HS-27A (cell line): ENCODE measurements around the gene NUDT15.
"Not testable (repeated sequence)": the region's sequence is repeated elsewhere in the genome, so short reads cannot be mapped to it uniquely, and the experiment has no call there.

Experiments
- DNase-seq: peaks from one replicate; pipeline ENCODE4 v3.0.0-alpha.2; 2012; ENCODE audit warnings: low read depth, missing footprints

Gene NUDT15

DNA sequence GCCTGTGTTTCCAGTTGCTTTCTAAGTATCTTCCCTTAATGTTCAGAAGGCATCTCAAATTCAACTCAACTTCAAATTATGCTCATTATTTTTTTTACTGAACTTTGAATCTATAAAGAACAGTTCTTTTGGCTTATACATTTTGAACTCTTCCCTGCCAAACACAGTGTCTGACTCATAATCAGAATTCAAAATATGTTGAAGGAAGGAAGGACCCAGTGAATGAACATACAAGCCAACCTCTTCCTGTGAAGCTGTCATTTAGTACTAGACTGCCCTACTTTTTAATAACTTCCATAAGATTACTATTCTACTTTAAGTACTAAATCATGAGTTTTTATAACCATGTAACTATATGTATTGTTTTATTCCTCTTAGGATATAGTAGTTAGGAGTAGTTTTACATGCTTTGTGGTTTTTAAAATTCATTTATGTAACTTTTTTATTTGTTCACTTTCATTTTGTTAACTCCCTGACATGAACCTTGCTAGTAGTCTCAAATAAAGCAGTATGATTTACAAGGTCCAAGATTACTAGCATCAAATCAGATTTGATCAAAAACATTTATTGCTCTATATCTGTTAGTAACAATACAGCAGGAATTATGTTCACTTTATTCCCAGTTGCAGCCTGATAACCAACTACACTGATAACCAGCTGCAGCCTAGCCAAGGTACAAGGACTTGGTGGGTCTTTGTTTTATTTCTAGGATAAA, 6.4 kb downstream of the NUDT15 start:
- no peak for DNase-seq

GRCh38 chr13:48050550-48050949, 13.0 kb downstream of the NUDT15 start:
- no peak for DNase-seq

- no peak for DNase-seq
Measured at GRCh38 chr13:48054601-48055000, 17.1 kb downstream of the NUDT15 start.

GRCh38 chr13:48055712-48056111, 18.2 kb downstream of the NUDT15 start:
- no peak for DNase-seq

GRCh38 chr13:48058536-48058935, 21.0 kb downstream of the NUDT15 start:
- DNase-seq: not testable (repeated sequence)

DNA sequence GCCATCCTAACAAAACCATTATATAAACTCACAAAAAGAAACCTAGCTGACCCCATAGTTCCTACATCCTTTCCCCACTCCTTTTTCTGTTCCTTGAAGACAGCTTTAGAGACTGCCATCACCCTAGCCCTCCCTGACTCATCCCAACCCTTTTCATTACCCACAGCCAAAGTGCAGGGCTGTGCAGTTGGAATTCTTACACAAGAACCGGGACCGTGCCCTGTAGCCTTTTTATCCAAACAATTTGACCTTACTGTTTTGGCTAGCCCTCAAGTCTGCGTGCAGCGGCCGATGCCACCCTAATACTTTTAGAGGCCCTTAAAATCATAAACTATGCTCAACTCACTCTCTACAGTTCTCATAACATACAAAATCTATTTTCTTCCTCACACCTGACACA, 22.4 kb downstream of the NUDT15 start:
- not testable (repeated sequence) for DNase-seq

DNA sequence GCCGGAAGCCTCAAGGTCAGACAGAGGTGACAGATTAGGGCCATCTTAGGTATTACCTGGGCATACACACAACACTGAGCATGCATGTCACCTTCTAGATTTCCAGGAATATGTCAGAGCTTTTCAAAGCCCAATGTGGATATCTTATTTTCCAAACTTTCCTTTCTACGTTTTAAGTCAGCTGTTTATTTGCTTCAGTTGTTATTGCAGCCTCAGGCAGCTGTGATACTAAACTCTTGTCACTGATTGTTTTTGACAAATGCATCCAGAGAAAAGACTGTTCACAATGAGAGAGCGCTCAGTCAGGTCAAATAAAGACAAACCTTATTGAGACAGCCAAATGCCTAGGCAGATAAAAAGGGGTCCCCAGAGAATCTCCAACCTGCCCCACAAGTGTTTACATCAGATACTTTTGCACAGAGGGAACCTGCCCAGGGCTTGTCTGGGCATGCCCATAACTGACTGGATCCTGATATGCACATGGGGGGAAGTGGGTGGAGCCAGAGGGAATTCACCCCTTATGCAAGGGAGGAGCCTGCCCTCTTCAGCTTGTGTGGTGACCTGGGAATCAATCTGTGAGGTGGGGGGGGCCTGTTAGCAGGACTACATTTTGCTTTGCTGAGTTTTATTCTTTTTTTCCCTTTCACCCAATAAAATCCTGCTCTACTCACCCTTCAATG, 28.9 kb downstream of the NUDT15 start:
- no peak for DNase-seq

DNA sequence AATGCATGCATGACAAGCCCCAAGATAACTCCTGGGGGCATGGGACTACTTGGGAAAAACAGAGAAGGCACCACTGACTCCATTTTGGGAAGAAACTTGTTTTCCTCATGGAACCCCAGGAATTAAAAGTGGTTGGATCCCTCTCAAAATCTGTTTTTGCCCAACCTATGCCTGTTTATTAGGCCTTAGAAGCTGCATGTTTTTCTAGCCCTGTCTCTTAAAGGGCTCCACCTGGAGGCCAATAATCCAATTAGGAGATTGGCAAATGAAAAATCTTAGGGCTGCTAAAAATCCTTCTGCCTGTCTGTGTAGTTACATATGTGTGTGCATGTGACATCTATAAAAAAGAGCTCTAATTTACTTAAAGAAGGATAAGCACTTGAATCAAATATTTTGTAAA, 30.5 kb downstream of the NUDT15 start:
- DNase-seq: no peak

DNA sequence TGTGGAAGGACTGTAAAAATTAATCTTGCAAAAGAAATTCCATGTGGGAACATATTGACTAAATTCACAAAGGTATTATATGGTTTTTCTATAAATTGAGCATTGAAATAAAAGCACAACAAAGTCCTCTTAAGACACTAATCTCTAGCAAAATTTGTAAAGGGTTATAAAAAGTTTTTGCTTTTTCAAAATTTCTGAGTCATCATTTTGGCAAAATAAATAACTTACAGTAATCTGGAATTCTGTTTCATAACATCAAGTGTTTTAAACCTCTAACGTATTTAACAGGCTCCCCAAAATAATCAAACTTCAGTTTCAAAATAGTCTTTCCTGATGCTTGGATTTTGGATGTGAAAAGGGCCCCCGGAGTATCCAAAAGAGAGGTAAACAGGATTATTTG, 31.4 kb downstream of the NUDT15 start:
- no peak for DNase-seq

DNA sequence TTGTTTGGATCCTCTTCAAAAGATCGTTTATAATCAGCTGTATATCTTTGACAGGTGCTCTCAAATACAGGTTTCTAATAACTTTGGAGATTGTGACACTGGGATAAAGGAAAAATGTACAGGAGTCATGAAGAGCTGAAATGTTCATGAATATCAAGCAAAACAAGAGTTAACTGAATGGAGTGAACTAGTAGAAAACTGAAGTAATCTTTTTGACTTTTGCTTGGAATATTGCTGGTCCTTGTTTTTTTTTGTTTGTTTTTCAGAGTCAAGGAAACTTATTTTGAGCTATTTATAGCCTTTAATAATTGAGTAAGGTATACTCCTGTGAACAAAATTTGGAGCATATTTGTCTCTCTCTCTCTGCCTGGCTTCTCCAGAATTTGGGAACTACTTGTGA, 32.0 kb downstream of the NUDT15 start:
- no peak for DNase-seq

GRCh38 chr13:48070942-48071341, 33.4 kb downstream of the NUDT15 start:
- DNase-seq: no peak

DNA sequence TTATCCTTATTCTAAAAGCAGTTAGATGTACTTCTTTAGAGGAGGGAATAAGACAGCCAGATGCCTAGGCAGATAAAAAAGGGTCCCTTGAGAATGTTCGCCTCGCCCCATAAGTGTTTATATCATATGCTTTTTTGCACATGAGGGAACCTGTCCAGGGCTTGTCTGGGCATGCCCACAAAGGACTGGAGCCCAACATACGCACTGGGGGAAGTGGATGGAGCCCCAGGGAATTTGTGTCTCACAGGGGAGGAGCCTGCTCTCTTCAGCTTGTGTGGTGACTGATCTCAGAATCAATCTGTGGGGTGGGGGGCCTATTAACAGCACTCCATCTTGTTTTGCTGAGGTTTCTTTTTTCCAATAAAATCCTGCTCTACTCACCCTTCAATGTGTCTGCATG, 34.8 kb downstream of the NUDT15 start:
- no peak for DNase-seq

- no peak for DNase-seq
Measured at GRCh38 chr13:48072787-48073186, 35.3 kb downstream of the NUDT15 start.

DNA sequence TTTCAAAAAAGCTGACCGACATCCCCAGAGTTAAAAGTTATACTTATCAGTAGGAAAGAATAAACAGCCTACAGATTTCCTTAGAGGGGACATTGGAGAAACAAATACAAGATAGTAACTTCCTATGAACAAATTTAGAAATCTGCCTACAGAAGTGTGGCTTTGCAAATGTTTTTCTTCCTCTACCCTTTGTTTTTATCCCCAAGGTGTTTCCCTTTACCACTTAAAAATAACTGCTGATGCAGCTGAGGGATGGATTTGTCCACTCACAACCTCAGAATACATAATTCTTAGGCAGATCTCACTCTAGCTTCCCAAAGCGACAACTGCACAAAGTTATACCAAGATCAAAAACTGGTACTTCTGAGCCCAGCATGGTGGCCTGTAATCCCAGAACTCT, 36.5 kb downstream of the NUDT15 start:
- no peak for DNase-seq

DNA sequence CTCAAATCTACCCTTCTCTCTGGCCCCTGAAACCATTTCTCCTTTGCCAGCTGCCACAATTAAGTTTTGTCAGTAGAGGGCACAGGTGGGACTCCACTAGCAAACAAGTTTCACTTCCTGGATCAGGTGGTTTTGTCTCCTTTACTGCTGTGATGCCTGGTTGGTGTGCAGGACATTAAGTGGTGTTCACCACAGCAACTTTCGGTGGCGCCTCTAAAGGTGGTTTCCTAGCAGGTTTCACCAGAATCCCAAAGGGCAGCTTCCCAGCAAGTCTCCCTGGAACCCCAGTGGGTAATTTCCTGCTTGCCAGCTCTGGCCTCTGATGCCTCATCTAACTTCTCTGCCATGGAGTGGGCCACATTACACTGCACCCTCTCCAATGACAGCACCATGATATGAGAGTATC, 40.7 kb downstream of the NUDT15 start:
- no peak for DNase-seq

- DNase-seq: no peak
Measured at GRCh38 chr13:48081739-48082138, 44.2 kb downstream of the NUDT15 start.

DNA sequence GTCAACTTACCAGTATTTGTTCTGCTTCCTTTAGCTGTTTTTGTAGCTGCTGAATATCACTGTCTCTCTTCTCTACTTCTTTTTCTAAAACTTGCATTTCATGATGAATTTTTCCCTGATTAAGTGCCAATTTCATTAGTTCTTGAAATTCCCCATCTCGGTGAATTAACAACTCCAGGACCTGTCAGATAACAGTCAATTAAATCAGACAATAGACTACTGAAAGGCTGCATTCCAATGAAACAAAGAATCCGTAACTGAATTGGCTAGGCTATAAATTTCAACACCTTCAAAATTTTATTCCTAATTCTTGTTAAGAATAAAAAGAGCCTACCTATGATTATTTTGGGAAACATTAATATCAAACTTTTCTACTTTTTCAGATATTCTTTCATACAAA, 48.7 kb downstream of the NUDT15 start:
- DNase-seq: no peak

DNA sequence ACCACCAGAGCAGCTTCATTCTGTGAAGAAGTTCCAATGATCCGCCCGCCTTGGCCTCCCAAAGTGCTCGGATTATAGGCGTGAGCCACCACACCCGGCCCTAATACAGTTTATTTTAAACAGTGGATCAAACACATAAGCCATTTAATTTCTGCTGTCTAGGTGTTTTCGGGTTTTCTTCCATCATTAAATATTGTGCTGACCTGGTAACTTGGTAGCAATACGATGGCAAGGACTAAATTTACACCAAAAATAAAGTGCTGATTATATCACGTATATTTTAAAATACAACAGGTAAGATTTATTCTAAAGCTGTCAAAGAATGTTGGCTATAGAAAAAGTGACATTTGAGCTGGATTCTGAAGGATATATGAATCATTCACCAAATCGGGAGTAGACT, 56.1 kb downstream of the NUDT15 start:
- no peak for DNase-seq

DNA sequence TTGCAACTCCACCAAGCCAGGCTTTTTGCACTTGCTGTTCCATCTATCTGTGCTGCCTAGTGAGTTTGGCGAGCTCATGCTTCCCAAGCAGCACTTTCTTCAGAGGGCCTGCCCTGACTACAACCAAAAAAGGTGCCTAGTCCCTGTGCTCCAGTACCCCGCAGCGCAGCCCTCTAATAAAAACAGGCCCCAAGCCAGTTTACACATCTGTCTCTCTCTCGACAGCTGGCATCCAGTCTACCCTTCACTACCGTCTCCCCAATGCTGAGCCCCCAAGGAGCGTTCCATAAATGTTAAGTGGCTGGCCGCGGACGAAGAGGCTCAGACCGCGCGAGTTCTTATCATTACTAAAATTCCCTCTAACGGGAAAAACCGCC, 56.9 kb downstream of the NUDT15 start:
- DNase-seq: no peak

- peak; percentile 50 for DNase-seq
Measured at GRCh38 chr13:48094781-48095502, 57.4 kb downstream of the NUDT15 start, which contains the start of gene MED4. MED4 (minus strand) TSS chr13:48095104; CDS start chr13:48095078, 26 bp downstream.

DNA sequence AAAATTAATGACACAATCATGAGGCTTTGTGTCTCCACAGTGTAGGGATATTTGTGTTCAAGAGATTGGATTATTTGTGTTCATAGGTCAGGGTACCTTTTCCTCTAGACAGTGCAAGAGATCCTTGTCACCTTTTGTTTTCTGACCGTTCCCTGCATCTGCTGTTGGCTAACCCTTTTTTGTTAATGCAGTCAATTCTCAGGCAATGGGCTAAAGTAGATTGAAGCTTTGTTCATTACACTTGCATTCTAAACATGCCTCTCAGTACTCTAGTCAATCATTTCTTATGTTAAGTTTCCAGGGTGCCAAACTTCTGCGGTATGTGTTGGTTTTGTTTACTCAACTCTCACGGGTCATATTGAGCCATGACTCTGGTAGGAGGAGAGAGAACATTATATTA, 59.1 kb downstream of the NUDT15 start:
- no peak for DNase-seq
